Lung (tissue), 12 donors: ENCODE results near the gene PCDH19. TPM values are rescaled to one million over a fixed set of nuclear protein-coding genes. Genes with fewer than 3 reads are reported as not detected.

ENCODE experiments used
- ATAC-seq: fragments of 200-7000 bp; cut with Tn5 transposase; one replicate; pipeline ENCODE4 v1.9.1; 2020; ENCODE audit warnings: moderate number of reproducible peaks; ENCODE audit not compliant: insufficient read depth, low FRiP score
- DNase-seq, 3 donors: peaks; one replicate each; pipeline ENCODE4 v3.0.0-alpha.2; 2013 to 2017
- H3K27ac ChIP-seq, 2 donors: one replicate each; pipeline ENCODE4 v1.5.1; 2013; ENCODE audit warnings: mild to moderate bottlenecking in 2 of 2, moderate library complexity in 2 of 2, control low read depth in 1 of 2, inconsistent platforms in 1 of 2, low read depth in 1 of 2, low read length in 1 of 2
- H3K27me3 ChIP-seq, 3 donors: one replicate each; pipeline ENCODE4 v1.5.1; 2013; ENCODE audit warnings: low read length in 2 of 3; ENCODE audit not compliant: control insufficient read depth in 3 of 3, insufficient read depth in 3 of 3
- H3K36me3 ChIP-seq, 4 donors: one replicate each; pipeline ENCODE4 v1.5.1; 2013; ENCODE audit warnings: low read length in 4 of 4, mild to moderate bottlenecking in 1 of 4, moderate library complexity in 1 of 4; ENCODE audit not compliant: control insufficient read depth in 4 of 4, insufficient read depth in 4 of 4
- H3K4me1 ChIP-seq, 5 donors: one replicate each; pipeline ENCODE4 v1.5.1; 2013; ENCODE audit warnings: low read length in 5 of 5, mild to moderate bottlenecking in 2 of 5, moderate library complexity in 1 of 5; ENCODE audit not compliant: control insufficient read depth in 5 of 5, insufficient read depth in 5 of 5
- H3K4me3 ChIP-seq: one replicate; pipeline ENCODE4 v1.5.1; 2013; ENCODE audit warnings: mild to moderate bottlenecking, control low read depth, moderate library complexity
- H3K9ac ChIP-seq, 2 donors: one replicate each; pipeline ENCODE4 v1.5.1; 2013; ENCODE audit warnings: low read length in 2 of 2, control low read depth in 1 of 2; ENCODE audit not compliant: insufficient read depth in 1 of 2
- H3K9me3 ChIP-seq, 4 donors: one replicate each; pipeline ENCODE4 v1.5.1; 2013; ENCODE audit warnings: low read length in 3 of 4, mild to moderate bottlenecking in 1 of 4, moderate library complexity in 1 of 4; ENCODE audit not compliant: control insufficient read depth in 4 of 4, insufficient read depth in 3 of 4
- CTCF ChIP-seq: IDR thresholded peaks from 2 replicates; pipeline ENCODE4 v1.5.1; 2012; ENCODE audit warnings: mild to moderate bottlenecking; ENCODE audit errors: control extremely low read depth, extremely low read depth
- WGBS, 2 donors: extraction: QIAGEN DNeasy Blood & Tissue Kit; methylation state at CpG; one replicate each; pipeline ENCODE4 v1.1.7; 2013; 5-methylcytosine and 5-hydroxymethylcytosine counted together
- polyA plus RNA-seq, 2 donors: library from polyadenylated mRNA; stranded (reverse); fragments of 200-250 nt; gene quantifications; one replicate each; pipeline ENCODE4 v1.2.1, GENCODE V29; 2013
- total RNA-seq, 2 donors: library from RNA; depleted of rRNA in 1 of 2; stranded (reverse); fragments of >200 nt in 1 of 2; gene quantifications; one replicate each; pipeline ENCODE4 v1.2.1, GENCODE V29; 2014 to 2021
- donor health status: control.
- donor health status: control.
- donor health status: Bipolar disorder and iron deficiency.
- donor health status: healthy.
- donor health status: DM: yes; HTN: yes; CAD: no.

PCDH19 gene
- total and polyA plus RNA-seq, 4 donors, result 0.01 to 0.97 (median 0.19) TPM

DNA sequence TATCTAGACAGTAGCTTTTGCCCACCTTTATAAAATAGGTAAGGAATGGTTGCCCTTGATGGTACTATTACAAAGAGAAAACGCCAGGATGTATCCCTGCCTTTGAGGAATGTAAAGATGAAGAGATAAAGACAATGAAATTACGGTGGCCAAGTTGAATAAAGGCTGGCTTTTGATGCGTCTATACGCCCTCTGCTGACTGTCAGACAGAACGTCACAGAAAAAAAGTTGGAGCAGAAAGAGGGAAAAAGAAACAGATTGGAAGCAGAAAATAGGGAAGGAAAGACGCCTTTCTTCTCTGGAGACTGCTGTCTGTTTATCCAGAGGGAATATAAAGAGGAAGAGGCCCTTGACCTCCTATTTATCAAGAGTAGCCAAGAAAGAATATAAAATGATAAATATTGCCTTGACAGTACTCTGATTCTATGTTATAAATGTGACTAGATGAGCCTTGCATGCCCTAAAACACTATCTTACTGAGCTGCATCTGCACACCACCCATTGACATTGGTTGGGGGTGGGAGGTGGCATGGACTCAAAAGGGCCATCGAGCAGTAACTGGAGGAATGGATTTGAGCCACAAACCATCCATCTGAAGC lies 30.6 kb downstream of the PCDH19 start:
- DNase-seq (peak in 2 of 3 donors; percentile 74 to 76), ATAC-seq (no peak)
- no peak overlapping the region for H3K27ac ChIP-seq

DNA sequence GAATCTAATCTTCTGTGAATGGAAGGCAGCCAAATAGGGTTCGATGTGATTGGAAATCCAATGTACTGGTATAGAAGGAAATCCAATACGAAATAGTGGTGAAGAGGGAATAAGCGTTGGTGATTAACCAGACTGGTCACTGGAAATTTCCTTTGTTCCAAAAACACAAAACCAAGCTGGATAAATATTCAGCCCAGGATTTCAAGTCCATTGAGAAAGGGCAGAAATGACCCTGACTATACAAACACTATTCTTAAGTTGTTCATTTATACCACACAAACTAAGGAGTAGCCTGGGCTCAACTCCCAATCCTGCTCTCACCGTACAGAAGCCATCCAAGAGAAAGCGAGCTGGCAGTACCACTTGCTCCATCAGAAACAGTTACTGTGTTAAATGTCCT lies 32.2 kb downstream of the PCDH19 start:
- WGBS, 2 donors, result 81 to 92% methylated on average over 5 of the region's 5 CpGs
- H3K9me3 ChIP-seq, result no peaks in the 10 kb centered on the region
- DNase-seq (no peak), ATAC-seq (no peak)
- no peaks in the 10 kb centered on the region for H3K36me3 ChIP-seq
- peaks cover 5 to 33% (median 9%) of the 10 kb centered on the region in 3 donors for H3K27me3 ChIP-seq
- no peak overlapping the region for H3K9ac ChIP-seq
- H3K4me3 ChIP-seq, result no peak overlapping the region
- H3K27ac ChIP-seq, result no peak overlapping the region
- TF ChIP-seq CTCF, result no peak
- peaks cover 0 to 3% (median 0%) of the 10 kb centered on the region in 5 donors for H3K4me1 ChIP-seq

More for the DNA sequence above, 30.6 kb downstream of the PCDH19 start:
- Histone ChIP-seq H3K9me3 (no peaks in the 10 kb centered on the region), H3K27me3 (peaks cover 5 to 33% (median 9%) of the 10 kb centered on the region in 3 donors), H3K36me3 (no peaks in the 10 kb centered on the region), H3K9ac (no peak overlapping the region), H3K4me1 (peaks cover 0 to 3% (median 0%) of the 10 kb centered on the region in 5 donors), H3K4me3 (no peak overlapping the region)
- WGBS, 2 donors, result 13% methylated on average over 7 of the region's 7 CpGs
- no peak for TF ChIP-seq CTCF

DNA sequence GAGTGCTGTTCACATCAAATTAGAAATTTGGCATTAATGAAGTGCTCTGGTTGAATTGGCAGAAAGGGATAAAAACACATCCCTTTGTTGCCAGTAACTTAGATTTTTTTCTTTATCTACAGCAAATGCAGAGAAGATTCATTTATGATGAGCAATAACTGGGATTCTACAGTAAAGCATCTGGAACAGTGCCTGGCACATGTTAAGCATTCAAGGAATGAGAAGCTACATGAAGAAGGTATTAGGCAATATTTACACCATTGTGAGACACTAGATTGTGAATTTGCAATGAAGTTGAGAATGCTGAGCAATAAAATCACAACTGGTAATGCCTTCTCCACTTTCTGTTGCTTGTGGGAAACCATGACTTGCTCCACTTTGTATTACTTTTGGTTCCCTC lies 33.5 kb downstream of the PCDH19 start:
- Histone ChIP-seq H3K36me3 (no peaks in the 10 kb centered on the region), H3K9ac (no peak overlapping the region), H3K27ac (no peak overlapping the region), H3K4me1 (peaks cover 0 to 3% (median 0%) of the 10 kb centered on the region in 5 donors), H3K27me3 (peaks cover 2 to 33% (median 5%) of the 10 kb centered on the region in 3 donors), H3K4me3 (no peak overlapping the region), H3K9me3 (no peaks in the 10 kb centered on the region)
- no peak for TF ChIP-seq CTCF
- ATAC-seq (no peak), DNase-seq (no peak)

- H3K27ac ChIP-seq, result no peak overlapping the region
- DNase-seq, result no peak
- peaks cover 0 to 40% (median 14%) of the 10 kb centered on the region in 3 donors for H3K27me3 ChIP-seq
- H3K36me3 ChIP-seq, result no peaks in the 10 kb centered on the region
- 56 to 75% methylated on average over 2 of the region's 2 CpGs for WGBS, 2 donors
- H3K9ac ChIP-seq, result no peak overlapping the region
- H3K9me3 ChIP-seq, result no peaks in the 10 kb centered on the region
- no peak for TF ChIP-seq CTCF
- no peak overlapping the region for H3K4me3 ChIP-seq
- no peak for ATAC-seq
- no peaks in the 10 kb centered on the region for H3K4me1 ChIP-seq
These were observed 36.4 kb downstream of the PCDH19 start for GRCh38 chrX:100373673-100374072.
